Adipose tissue (tissue), 3 donors: ENCODE results near the gene PAK6. TPM values are rescaled to one million over a fixed set of nuclear protein-coding genes. Genes with fewer than 3 reads are reported as not detected.

ENCODE experiments used
- H3K27ac ChIP-seq: one replicate; pipeline ENCODE4 v1.5.1; 2013; ENCODE audit warnings: low read depth, low read length
- WGBS, 3 donors: extraction: QIAGEN DNeasy Blood & Tissue Kit; methylation state at CpG; one replicate each; pipeline ENCODE4 v1.1.7; 2013; 5-methylcytosine and 5-hydroxymethylcytosine counted together
- polyA plus RNA-seq, 3 donors: library from polyadenylated mRNA; stranded (reverse); fragments of 200-250 nt; gene quantifications; one replicate each; pipeline ENCODE4 v1.2.3, GENCODE V29; 2013
- donor health status: healthy with polysubstance abuse.
- donor health status: Bipolar disorder and iron deficiency.
- donor health status: healthy.

The PAK6 gene
- polyA plus RNA-seq, 3 donors = 0.11 to 5.2 (median 0.43) TPM

DNA sequence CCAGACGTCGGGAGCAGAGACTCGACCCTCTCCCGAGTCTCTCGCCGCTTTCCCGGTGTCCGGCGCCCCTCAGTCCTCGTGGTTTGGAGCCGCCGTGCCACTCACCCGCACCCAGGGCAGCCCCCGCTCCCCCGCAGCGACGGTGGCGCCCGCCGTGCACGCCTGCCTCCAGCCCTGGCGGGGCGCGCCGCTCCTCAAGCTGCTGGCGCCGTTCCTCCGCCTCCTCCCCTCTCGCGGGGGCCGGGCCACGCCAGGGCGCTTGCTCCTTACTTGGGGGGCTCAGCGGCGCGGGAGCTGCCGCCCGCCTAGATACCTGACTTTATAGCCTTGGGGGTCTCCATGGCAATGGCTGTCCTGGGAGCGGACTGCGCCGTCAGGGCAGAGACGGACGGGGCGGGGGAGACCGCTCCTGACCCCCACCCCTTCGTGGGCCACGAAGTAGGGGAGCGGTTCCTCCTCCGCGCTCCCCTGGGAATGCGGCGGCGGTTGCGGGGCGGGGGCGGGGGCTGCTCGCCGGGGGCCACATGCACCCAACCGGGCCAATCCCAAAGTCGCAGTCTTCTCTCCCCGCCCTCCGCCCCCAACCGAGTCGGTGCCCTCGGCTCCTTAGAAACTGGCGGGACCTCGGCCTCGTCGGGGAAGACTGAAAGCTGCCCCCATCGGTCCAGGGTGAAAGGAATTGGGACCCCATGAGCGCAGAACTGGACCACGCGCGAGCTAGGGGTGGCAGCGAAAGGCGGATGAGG lies 44.2 kb downstream of the PAK6 start, which contains the start of gene ANKRD63:
Gene ANKRD63, minus strand, starts transcription at position 196 of the 746 bp plus-strand sequence. CDS start 478 bp downstream, outside the sequence.
- H3K27ac ChIP-seq = no peak within 1 kb of the TSS
- 2 to 4% (median 2%) methylated on average over 55 to 76 of the region's 76 CpGs for WGBS, 3 donors

DNA sequence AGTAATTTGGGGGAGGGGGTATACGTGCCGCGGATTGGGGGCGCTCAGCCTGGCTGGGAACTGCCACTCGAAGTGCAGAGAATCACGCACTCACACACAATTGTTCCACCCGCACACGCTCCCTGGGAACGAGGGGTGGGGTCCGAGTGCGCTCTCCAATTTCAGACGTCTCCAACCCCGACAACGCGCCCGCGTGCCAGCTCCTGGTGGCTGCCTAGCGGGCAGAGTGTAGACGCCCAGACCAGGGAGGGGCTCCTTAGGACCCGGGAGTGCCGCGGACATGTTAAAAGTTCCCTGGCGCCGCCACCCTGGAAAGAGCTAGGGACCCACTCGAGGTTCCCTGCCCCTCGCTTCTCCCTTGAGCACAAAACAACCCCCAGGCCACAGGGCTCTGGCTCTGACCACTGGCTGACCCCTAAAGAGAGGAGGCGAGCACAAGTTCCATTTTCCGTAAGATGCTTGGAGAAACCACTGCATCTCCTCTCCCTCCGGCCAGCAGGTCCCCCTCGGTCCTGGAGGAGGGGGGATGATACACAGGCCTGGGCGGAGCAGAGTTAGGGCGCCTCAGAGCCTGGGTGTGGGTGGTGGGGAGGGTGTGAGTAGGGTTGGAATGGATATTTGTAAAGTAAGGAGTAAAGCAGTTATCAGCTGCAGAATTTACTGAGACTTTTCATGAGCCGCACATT lies 44.9 kb downstream of the PAK6 start:
- 28 to 32% (median 31%) methylated on average over 33 of the region's 33 CpGs for WGBS, 3 donors

DNA sequence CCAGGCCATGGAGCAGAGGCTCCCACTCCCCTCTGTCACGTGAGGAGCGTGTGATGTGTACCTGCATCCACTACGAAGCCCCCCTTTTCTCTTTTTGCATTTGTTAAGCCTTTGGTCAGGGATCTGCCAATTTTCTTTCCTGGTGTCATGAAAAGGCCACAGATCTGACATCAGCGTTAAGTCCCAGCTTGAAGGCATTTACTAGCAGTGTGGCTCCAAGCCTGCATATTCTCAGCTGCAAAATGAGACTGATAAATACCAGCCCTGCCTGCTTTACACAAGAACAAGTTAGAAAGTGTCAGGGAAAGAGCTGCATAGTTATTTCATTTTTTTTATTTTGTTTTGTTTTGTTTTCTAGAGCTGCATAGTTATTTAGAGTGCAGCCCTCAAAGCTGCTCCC lies 46.3 kb downstream of the PAK6 start:
- no peak overlapping the region for H3K27ac ChIP-seq
- WGBS, 3 donors = 74 to 87% (median 79%) methylated on average over 4 of the region's 4 CpGs

More for the DNA sequence above, 44.9 kb downstream of the PAK6 start:
- no peak overlapping the region for H3K27ac ChIP-seq

DNA sequence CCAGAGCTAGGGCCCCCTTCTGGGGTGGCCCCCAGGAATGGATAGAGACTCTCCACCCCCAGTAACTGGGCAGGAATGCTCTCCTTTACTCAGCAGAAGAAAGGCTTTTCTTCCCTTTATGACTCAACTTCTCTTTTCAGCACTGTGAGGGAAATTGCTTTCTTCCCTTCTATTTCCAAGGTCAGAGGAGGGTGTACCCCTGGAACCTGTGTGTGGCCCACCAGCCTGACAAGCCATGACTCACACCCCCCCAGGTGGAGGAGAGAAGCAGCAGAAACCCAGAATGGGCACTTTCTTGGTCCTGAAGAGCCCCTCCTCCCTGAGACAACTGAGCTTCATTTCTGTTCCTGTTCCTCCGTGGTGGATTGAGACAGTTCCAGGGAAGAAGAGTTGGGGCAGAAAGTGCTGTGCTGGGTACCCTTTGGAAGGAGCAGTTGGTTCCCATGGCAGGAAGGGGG lies 46.7 kb downstream of the PAK6 start:
- WGBS, 3 donors = 32 to 67% (median 50%) methylated on average over 1 of the region's 1 CpG
- no peak overlapping the region for H3K27ac ChIP-seq

DNA sequence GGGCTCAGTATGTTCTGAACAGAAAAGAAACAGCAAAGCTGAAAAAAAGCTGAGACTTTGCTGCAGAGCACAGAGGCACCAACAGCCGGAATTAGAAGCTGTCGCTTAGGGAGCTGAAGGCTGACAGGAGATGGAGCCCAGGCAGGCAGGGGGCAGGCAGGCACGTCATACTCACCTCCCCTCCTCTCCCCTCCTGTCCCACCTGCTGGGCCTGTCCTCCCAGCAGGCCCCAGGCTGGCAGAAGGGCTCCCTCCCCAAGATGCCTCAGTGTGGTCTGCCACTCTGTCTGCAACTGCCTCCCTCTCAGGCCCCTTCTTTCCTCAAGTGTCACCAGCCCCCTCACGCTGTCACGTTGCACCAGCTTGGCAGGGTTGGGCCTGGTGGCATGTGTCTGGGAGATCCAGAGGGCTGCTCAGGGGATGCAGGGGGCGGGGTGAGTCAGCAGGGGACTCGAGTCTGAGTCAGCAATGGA lies 47.2 kb downstream of the PAK6 start:
- 84 to 90% (median 88%) methylated on average over 7 of the region's 7 CpGs for WGBS, 3 donors
- no peak overlapping the region for H3K27ac ChIP-seq

DNA sequence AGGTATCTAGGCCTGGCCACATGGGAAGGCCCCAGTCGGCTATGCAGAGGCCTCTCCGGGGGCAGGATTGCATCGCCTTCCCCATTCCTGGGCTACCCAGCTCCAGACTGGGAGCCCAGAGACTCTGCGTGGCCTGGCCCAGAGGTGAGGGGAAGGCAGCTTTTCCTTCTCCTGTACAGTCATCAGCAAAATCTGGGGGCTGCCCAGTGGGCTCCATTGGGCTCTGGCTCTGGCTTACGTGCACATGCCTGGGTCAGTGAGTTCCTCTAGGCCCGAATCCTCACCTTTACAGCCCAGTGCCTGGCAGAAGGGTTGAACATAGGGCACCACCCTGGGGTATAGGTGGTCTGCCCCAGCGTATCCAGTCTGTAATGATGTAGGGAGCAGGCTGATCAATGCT lies 47.9 kb downstream of the PAK6 start:
- H3K27ac ChIP-seq = no peak overlapping the region
- WGBS, 3 donors = 77 to 84% (median 82%) methylated on average over 7 of the region's 7 CpGs

DNA sequence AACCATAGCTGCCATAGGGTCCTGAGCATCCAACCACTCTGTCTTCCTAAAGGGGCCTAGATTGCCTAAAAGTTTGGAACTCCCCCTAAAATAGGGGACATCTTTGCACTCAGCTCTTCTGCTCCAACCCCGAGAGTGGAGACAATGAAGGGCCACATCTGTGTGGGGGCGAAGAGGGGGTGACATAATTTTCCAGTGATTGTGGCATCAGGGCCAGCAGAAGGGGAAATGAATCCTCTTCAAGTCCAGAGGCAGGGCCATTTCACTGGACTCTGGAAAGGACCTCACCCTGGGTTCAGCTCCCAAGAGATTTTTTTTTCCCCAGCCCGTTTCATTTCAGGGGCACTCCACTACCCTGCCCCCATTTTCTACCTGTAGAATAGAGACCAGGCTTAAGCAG lies 48.6 kb downstream of the PAK6 start:
- no peak overlapping the region for H3K27ac ChIP-seq
- 84 to 96% (median 88%) methylated on average over 3 of the region's 3 CpGs for WGBS, 3 donors

DNA sequence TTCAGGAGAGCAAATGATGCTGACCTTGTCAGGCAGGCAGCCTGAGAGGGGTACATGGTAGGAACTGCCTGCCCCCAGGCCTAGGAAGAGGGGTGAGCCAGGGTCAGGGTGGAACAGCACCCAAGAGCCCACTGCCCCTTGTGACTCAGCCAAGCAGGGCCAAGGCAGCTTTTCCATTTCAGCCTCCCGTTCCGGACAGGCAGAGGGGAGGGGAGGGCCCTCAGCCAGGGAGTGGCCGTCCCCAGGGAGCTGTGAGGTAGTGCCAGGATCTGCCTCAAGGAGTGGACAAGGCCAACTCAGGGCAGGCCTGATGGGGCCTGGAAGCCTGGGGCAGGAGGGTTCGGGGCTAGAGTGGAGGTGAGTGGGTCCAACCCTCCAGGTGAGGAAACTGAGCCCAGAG lies 49.1 kb downstream of the PAK6 start:
- no peak overlapping the region for H3K27ac ChIP-seq
- 75 to 90% (median 77%) methylated on average over 4 of the region's 4 CpGs for WGBS, 3 donors

DNA sequence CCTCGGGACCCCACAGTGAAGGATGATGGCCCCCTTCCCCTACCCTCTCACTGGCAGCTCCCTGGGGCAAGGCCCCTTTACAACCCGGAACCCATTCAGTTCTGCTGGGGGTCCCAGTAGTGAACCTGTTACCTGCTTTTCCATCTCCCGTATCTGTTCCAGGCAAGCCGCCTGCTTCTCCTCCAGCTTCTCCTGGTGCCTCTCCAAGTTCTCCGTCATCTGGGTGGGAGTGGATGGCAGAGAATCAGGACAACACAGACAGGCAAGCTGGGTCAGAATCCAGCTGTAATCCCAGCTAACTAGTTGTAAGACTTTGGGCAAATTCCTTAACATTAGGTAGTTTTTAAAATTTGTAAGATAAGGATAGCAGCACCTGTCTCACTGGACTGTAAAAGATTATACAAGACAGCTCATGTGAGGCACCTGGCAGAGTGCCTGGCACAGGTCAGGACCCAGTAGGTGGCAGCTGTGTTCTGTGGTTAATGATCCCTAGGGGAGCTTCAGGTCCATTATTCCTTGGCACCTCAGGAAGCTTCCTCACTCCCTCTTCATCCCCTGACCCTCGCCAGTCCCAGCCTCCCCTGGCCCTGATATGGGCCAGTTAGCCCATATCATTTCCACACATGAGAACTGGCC lies 50.4 kb downstream of the PAK6 start:
- no peak overlapping the region for H3K27ac ChIP-seq
- WGBS, 3 donors = 42 to 78% (median 65%) methylated on average over 6 of the region's 6 CpGs

DNA sequence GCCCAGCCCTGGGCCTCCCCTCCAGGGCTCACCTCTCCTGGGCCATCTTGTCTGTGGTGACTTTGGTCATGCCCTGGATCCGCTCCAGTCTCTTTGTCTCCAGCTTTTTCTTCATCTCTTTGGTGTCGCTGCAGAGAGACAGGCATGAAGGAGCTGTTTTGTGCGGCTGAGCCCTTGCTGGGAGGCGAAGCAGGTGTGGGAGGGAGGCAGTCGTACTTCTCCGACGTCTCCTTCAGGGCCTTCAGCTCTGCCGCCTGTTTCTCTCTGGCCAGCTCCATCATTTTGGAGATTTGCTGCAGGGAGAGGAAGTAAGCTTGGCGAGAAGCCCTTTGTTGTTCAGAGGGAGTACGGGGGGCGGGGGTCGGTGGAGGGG lies 51.7 kb downstream of the PAK6 start:
- no peak overlapping the region for H3K27ac ChIP-seq
- WGBS, 3 donors = 48 to 56% (median 53%) methylated on average over 12 of the region's 12 CpGs

DNA sequence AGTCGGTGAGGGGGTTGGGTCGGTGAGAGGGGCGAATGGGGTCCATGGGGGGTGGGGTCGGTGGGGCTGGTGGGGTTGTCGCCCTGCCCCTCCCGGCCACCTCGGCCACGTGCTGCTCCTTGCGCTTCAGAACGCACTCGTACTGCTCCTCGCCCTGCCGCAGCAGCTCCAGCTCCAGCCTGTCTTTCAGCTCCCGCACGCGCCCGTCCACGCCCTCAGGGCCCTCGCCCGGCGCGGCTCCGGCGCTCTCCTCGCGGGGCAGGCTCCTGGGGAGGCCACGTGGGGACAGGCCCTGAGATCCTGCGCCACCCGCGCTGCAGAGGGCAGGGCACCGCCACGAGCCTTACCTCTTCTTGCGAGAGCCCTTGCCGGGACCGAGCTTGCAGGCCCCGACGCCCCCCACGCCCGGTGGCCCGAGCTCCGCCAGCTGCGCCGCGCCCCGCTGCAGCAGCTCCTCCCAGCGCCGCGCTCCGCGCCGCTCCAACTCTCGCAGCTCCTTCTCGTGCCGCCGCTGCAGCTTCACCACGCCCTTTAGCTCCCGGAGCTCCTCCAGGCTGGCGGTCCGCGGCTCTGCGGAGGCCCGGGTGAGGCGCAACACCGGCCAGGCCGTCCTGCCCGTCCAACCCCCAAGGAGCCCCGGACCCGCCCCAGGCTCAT lies 52.2 kb downstream of the PAK6 start:
- H3K27ac ChIP-seq = no peak overlapping the region
- 10 to 53% (median 38%) methylated on average over 51 to 68 of the region's 68 CpGs for WGBS, 3 donors

DNA sequence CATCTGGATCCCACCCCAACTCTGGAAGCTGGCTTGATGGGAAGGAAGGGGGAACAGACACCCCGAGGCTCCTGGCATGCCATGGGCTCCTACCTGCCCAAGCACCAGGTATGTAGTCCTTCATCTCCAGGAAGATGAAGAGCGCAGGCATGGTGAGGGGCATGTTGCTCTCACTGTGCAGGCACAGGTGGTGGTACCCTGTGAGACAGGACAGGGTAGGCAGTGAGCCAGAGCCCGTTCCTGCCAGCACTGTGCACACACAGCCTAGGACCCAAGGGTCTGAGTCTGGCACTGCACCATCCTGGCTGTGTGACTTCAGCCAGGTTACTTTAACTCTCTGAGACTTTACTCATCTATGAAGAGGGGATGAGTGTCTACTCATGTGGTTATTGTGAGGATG lies 53.4 kb downstream of the PAK6 start:
- 85 to 94% (median 91%) methylated on average over 3 of the region's 3 CpGs for WGBS, 3 donors
- no peak overlapping the region for H3K27ac ChIP-seq

DNA sequence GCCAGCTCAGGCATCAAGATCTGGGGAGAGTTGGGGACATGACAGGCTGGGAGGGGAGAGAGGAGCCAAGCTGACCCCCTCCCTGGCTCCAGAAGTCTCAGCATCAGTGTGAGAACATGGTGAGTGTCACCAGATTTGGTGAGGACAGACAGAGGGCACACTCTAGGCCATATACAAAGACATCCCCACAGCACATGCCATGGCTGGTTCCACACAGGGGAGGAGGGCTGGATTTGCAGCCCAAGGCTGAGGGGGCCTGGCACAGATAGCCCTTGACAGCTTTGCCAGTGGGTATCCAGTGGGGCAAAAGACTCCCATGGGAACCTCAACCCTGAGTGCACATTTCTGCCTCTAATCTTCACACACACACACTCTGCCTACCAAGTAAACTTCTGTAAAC lies 54.1 kb downstream of the PAK6 start:
- H3K27ac ChIP-seq = no peak overlapping the region

DNA sequence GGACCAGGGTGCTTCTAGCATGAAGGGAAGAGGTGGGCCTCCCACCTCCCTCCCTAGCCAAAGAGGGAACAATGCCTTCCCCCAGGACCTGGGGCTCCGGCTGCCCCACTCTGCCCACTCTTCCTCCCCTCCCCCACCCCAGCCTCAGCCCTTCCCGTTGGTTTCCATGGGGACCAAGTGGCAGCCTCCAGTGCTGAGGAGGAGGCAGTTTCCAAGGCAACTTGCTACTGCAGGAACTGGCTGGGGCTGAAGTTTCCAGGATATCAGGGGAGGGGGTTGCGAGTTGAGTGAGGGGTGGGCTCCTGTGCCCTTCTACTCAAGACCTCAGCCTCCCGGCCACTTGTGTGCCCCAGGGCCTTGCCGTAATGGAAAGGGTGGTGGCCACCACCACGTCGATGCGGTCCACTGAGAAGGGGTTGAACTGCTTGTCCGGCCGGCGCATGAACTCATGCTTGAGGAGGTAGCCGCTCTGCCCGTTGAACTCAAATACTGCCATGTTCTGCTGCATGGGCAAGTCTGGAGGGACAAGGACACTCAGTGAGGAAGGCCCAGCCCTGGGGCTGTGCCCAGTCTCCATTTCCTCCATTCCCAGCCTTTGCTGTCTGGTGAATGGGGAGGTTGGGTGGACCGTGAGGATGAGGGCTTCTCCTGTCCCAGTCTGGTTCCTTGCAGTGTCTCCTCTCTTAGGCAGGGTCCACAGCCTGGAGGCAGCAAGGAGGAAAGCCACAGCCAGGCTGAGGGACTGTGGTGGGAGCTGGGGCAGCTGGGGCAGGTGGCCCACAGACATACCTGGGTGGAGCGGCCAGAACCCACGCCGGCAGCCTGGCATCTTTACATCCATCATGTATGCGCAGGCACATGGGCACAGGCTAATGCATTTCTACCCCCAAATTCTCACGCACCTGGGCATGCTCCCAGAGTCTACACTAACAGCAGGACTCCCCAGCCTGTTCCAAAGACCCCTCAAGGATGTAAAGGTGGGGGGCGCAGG lies 55.3 kb downstream of the PAK6 start:
- no peak overlapping the region for H3K27ac ChIP-seq
- 89 to 90% (median 90%) methylated on average over 20 of the region's 20 CpGs for WGBS, 3 donors

DNA sequence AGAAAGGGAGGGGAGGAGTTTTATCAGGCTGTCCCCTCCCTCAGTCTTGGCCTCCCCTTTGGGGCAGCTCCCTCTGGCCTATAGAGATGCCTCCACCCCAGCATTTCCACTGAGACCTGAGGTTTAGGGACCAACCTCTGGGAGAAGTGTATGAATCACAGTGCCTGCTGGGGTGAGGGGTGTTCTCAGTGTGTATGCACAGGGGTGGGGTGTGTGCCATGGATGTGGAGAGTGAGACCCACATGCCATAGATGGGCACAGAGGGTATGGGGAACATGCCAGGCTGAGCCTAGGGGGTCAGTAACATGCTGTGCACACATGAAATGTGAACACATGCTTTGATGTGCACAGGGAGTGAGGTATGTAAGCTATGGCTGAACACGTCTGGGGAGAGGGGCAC lies 56.4 kb downstream of the PAK6 start:
- no peak overlapping the region for H3K27ac ChIP-seq
- WGBS, 3 donors = 79 to 97% (median 91%) methylated on average over 1 of the region's 1 CpG

DNA sequence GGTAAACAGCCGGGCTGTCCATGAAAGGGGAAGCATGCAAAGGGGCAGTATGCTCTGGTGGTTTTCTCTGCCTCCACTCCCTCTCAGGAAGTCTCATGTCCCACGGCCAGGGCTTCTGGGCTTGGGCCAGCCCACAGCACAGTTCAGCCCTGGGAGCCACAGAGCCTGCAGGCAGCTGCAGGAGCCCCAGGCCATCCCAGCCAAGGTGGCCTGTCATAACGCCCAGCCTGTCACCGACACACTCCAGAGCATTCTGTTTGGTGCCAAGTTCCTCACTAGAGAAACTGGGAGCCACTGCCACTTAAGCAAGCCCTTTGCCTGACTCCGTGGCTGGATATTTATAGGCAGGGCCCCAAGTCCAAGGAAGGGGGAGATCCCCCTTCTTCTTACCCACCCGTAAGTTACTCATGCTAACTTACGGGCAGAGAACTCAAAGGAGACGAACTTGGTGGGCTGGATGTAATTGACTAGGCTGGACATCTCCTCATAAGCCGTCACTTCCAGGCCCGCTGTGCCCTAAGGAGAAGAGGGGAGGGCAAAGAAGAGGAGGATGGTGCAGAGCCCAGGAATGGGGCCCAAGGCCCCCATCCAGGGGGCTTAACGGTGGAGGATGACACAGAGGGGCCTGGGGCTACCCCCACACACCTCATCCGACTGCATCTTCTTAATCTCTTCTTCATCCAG lies 57.2 kb downstream of the PAK6 start:
- WGBS, 3 donors = 55 to 71% (median 68%) methylated on average over 12 of the region's 12 CpGs
- H3K27ac ChIP-seq = no peak overlapping the region

DNA sequence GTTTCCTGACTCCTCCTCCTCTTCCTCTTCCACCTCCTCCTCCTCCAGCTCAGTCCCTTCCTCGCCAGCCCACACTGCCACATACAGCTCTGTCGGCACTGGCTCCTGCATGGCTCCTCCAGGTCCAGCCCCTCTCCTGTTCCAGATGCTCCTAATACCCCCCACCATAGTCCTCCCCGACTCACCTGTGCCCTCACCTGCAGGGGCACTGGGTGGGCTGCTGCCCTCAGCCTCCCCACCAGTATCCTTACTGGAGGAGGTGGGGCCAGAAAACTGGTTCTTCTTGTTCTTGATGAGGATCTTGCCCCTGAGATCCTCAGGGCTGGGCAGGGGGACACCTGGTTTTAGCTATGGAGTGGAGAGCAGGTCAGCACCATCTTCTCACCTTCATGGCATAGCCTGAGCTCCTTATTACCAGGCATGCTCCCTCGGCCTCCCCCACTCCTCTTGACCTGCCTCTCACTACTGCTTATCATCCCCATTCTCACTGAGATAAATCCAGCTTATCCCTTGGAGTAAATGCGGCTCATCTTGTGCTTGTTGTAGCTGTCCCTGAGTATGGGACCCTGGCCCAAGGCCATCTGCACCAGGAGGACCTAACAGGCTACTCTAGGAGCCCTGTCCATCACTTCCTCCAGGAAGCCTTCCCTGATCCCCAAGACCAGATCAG lies 57.8 kb downstream of the PAK6 start:
- no peak overlapping the region for H3K27ac ChIP-seq
- 84 to 93% (median 91%) methylated on average over 5 of the region's 5 CpGs for WGBS, 3 donors
